Measurements from ENCODE around the gene BGLAP.

DNA sequence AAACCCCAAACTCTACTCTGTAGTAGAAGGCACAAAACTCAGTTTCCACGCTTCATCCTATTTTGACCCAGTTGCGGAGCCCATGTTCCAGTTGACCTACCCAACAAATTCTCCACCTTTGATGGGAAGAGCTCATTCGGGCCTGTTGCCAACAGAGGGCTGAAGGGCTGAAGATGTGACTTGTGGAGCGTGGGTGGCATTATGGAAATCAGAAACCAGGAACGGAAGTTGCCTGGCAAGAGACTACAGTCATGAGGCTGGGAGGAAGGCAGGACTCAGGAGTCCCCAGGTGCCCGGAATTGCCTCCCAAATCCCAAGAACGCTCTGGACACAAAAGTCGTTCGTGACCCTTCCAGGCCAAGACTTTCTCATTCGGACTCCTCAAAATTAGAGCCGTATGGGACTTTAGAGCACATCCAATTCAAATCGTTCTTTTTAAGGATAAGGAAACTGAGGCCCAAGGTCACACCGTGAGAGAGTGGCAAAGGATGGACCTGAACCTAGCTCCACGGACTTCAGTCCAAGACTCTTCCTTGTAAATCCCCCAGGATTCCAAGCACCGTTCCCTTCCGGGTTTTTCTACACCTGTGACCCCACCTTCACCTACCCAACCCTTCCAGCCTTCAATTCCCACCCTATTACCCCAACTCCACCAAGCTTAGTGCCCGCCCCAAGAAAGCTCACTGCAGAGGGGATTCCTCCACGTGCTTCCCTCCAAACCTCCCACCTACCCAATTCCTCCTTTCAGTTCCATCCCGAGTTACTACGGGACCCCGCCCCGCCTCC lies 39.9 kb downstream of the BGLAP start:
- TF ChIP-seq SIN3B (IDR thresholded peaks at IDR 0.05; ENCODE audit: low read length) (no peak), ZNF296 (CRISPR knock-in tag; conservative IDR thresholded peaks at IDR 0.05) (no peak), ZNF251 (CRISPR knock-in tag; IDR thresholded peaks at IDR 0.05) (no peak), CTCF (CRISPR knock-in tag; IDR thresholded peaks at IDR 0.05) (no peak), ZNF670 (CRISPR knock-in tag; IDR thresholded peaks at IDR 0.05; ENCODE audit: borderline replicate concordance) (no peak)

All from HepG2 (cell line).